NCI-H2196 treated with DMSO at 0.1 percent for 48 hours (cell line): ENCODE results near the gene NACAD.

ENCODE experiments used
- DNase-seq: peaks from one replicate; lab custom pipeline; 2025; ENCODE audit not compliant: unreplicated experiment; lab: John Stamatoyannopoulos, UW

Gene NACAD

GRCh38 chr7:45075871-45076796 lies 12.6 kb downstream of the NACAD start:
- no peak for DNase-seq

- no peak for DNase-seq
These were observed 13.5 kb downstream of the NACAD start for GRCh38 chr7:45075355-45075644.

GRCh38 chr7:45074528-45075354 lies 14.0 kb downstream of the NACAD start:
- DNase-seq, result no peak

- peak; percentile 33 for DNase-seq
These were observed 14.8 kb downstream of the NACAD start for GRCh38 chr7:45073786-45074527.

GRCh38 chr7:45073031-45073785 lies 15.6 kb downstream of the NACAD start:
- no peak for DNase-seq

GRCh38 chr7:45072131-45073030 lies 16.4 kb downstream of the NACAD start:
- DNase-seq, result no peak

- DNase-seq, result no peak
These were observed 17.2 kb downstream of the NACAD start for GRCh38 chr7:45071528-45071927.

GRCh38 chr7:45070254-45070642 lies 18.5 kb downstream of the NACAD start:
- DNase-seq, result no peak

GRCh38 chr7:45069444-45070253 lies 19.1 kb downstream of the NACAD start:
- DNase-seq, result no peak

GRCh38 chr7:45068236-45069023 lies 20.3 kb downstream of the NACAD start:
- DNase-seq, result no peak

GRCh38 chr7:45067582-45067981 lies 21.2 kb downstream of the NACAD start:
- no peak for DNase-seq

GRCh38 chr7:45066409-45066808 lies 22.4 kb downstream of the NACAD start:
- no peak for DNase-seq

- no peak for DNase-seq
These were observed 23.5 kb downstream of the NACAD start for GRCh38 chr7:45065031-45065995.

GRCh38 chr7:45064047-45064725 lies 24.6 kb downstream of the NACAD start:
- DNase-seq, result no peak

GRCh38 chr7:45061806-45062425 lies 26.9 kb downstream of the NACAD start:
- DNase-seq, result no peak

- no peak for DNase-seq
These were observed 27.4 kb downstream of the NACAD start for GRCh38 chr7:45061352-45061751.
